HG02642 (cell line): ENCODE data around the gene LITAF.

ENCODE experiments used
- ATAC-seq: cut with Tn5 transposase; IDR thresholded peaks from one replicate; pipeline ENCODE4 v1.9.1; 2021; ENCODE audit warnings: mild to moderate bottlenecking; ENCODE audit not compliant: unreplicated experiment, poor library complexity

Gene LITAF

DNA sequence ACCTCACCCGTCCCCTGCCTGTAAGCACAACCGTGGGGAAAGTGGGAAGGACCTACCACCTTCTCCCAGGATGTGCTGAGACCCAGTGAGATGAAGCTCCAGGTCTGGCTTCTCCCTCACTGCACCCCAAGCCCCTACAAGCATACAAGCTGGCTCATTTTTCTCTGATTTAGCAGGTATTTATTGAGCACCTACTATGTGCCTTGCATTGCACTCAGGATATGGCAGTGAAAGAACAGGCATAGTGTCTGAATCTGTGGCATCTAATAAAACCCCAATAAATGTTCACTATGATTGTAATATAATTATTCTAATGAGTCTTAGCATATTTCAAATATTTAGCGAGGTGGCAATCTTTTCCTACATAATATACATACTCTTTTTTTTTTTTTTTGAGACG, 84.5 kb downstream of the LITAF start:
- ATAC-seq: no peak

DNA sequence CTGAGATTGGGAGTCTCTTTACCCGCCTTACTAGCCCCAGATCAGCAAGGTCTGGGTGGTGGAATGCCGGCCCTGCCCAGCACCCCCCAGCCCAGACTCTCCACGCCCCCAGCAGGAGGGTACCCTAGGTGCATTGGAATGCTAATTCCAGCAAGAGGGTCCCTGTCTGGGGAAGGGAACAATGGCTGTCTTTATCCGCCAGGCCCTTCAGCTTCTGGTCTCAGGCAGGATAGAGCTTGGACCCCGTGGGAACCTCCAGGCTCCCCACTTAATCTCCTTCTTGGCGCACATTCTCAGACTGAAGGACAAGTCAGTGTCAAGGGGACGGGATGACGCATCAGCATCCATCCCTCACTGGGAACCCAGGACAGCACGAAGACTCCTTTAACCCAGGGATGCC, 85.1 kb downstream of the LITAF start:
- no peak for ATAC-seq

- ATAC-seq: no peak
Observed at GRCh38 chr16:11500700-11501346, 85.9 kb downstream of the LITAF start.

- no peak for ATAC-seq
Observed at GRCh38 chr16:11499295-11500089, 87.2 kb downstream of the LITAF start.

GRCh38 chr16:11498683-11499082, 88.0 kb downstream of the LITAF start:
- ATAC-seq: no peak

- no peak for ATAC-seq
Observed at GRCh38 chr16:11497851-11498289, 88.8 kb downstream of the LITAF start.
